Measurements from ENCODE around the gene C9orf153. TPM values are rescaled to one million over a fixed set of nuclear protein-coding genes. Genes with fewer than 3 reads are reported as not detected.
A peak's percentile ranks its signal among the peaks of the same experiment; 100 is the strongest.

Gene C9orf153
- total RNA-seq, 4 donors from 2014 or later = 0.17 to 0.87 TPM; not detected in 2

DNA sequence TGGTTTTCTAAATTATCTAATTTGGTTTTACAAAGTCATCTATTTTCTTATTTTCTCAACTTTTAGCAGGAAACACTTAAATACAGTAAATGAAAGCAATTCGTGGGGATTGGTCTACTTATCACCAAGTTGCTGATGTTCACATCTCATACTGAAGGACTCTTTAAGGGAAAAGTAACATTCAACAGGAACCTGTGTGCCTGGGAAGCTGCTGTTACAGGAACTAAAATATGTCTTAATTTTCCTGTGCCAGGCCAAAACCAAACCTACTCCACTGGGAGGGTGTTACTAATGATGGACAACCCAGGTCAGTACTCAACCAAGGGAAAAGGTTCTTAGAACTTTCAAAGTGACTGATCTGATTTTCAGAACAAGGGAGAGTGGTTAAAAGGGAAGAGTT, 17.6 kb upstream of the C9orf153 start:
- in situ Hi-C loops (cut with MboI; ENCODE audit: low sequenced_read_pairs in 4 of 4) (loop anchor here in 1 of 4 donors (25.0 kb wide), 1 partner anchor 340 kb away; the partner anchor contains the start of gene NAA35), intact Hi-C loops (cut with DNase I; ENCODE audit: low total_unique reads) (loop anchor here (10.0 kb wide), 1 partner anchor 82 kb away; no protein-coding TSS in a partner anchor)
- no peak overlapping the region for H3K4me3 ChIP-seq
- peaks cover 56 to 70% of the 10 kb centered on the region in 2 donors for H3K4me1 ChIP-seq
- no peak for DNase-seq
- H3K9me3 ChIP-seq = no peaks in the 10 kb centered on the region
- H3K36me3 ChIP-seq = peaks cover 0 to 19% of the 10 kb centered on the region in 2 donors
- no peaks in the 10 kb centered on the region for H3K27me3 ChIP-seq
- no peak for ATAC-seq
- TF ChIP-seq CTCF (IDR thresholded peaks at IDR 0.05 in 4 of 5, conservative IDR thresholded peaks at IDR 0.05 in 1 of 5) (no peak), POLR2A (IDR thresholded peaks at IDR 0.05) (no peak)
- H3K27ac ChIP-seq = no peak overlapping the region

- DNase-seq (no peak), ATAC-seq (no peak)
- Histone ChIP-seq H3K9me3 (no peaks in the 10 kb centered on the region), H3K27me3 (no peaks in the 10 kb centered on the region), H3K27ac (no peak overlapping the region), H3K36me3 (peaks cover 0 to 30% of the 10 kb centered on the region in 2 donors), H3K4me1 (peaks cover 51 to 67% of the 10 kb centered on the region in 2 donors), H3K4me3 (no peak overlapping the region)
- no peak for TF ChIP-seq POLR2A (IDR thresholded peaks at IDR 0.05)
- peak in 1 of 5 experiments; percentile 14 for TF ChIP-seq CTCF (IDR thresholded peaks at IDR 0.05 in 4 of 5, conservative IDR thresholded peaks at IDR 0.05 in 1 of 5)
- intact Hi-C loops (cut with DNase I; ENCODE audit: low total_unique reads) = loop anchor here (10.0 kb wide), 1 partner anchor 81 kb away; no protein-coding TSS in a partner anchor
- in situ Hi-C loops (cut with MboI; ENCODE audit: low sequenced_read_pairs in 4 of 4) = loop anchor here in 1 of 4 donors (25.0 kb wide), 1 partner anchor 339 kb away; the partner anchor contains the start of gene NAA35
Observed at GRCh38 chr9:86275962-86276361, 16.5 kb upstream of the C9orf153 start.

- DNase-seq = no peak
- intact Hi-C loops (cut with DNase I; ENCODE audit: low total_unique reads) = loop anchor here (10.0 kb wide), 1 partner anchor 80 kb away; no protein-coding TSS in a partner anchor
Observed at GRCh38 chr9:86274821-86275643, 15.6 kb upstream of the C9orf153 start.

GRCh38 chr9:86272221-86272620, 12.8 kb upstream of the C9orf153 start:
- Histone ChIP-seq H3K27ac (no peak overlapping the region), H3K9me3 (no peaks in the 10 kb centered on the region), H3K4me1 (peaks cover 24 to 31% of the 10 kb centered on the region in 2 donors), H3K36me3 (peaks cover 0 to 31% of the 10 kb centered on the region in 2 donors), H3K27me3 (no peaks in the 10 kb centered on the region), H3K4me3 (no peak overlapping the region)
- in situ Hi-C loops (cut with MboI; ENCODE audit: low sequenced_read_pairs in 4 of 4) (no loop called here), intact Hi-C loops (cut with DNase I; ENCODE audit: low total_unique reads) (loop anchor here (10.0 kb wide), 1 partner anchor 77 kb away; no protein-coding TSS in a partner anchor)
- ATAC-seq (no peak), DNase-seq (no peak)
- TF ChIP-seq POLR2A (IDR thresholded peaks at IDR 0.05) = no peak
- no peak for TF ChIP-seq CTCF (IDR thresholded peaks at IDR 0.05 in 4 of 5, conservative IDR thresholded peaks at IDR 0.05 in 1 of 5)

More at GRCh38 chr9:86274821-86275643, 15.6 kb upstream of the C9orf153 start:
- H3K27ac ChIP-seq = no peak overlapping the region
- no peak overlapping the region for H3K4me3 ChIP-seq
- H3K9me3 ChIP-seq = no peaks in the 10 kb centered on the region
- H3K4me1 ChIP-seq = peaks cover 42 to 57% of the 10 kb centered on the region in 2 donors
- peaks cover 0 to 31% of the 10 kb centered on the region in 2 donors for H3K36me3 ChIP-seq
- H3K27me3 ChIP-seq = no peaks in the 10 kb centered on the region
- in situ Hi-C loops (cut with MboI; ENCODE audit: low sequenced_read_pairs in 4 of 4) = loop anchor here in 1 of 4 donors (25.0 kb wide), 1 partner anchor 338 kb away; the partner anchor contains the start of gene NAA35
- no peak for ATAC-seq
- TF ChIP-seq CTCF (IDR thresholded peaks at IDR 0.05 in 4 of 5, conservative IDR thresholded peaks at IDR 0.05 in 1 of 5) (no peak), POLR2A (IDR thresholded peaks at IDR 0.05) (no peak)

Data from gastrocnemius medialis (tissue), 4 donors.